HEK293 (cell line): ENCODE measurements around the gene ANO6.

Experiments used
- CTCF ChIA-PET: fragments of 350-600 bp; formaldehyde crosslinking; extraction: SDS; loops from one replicate; lab custom pipeline; 2021; ENCODE audit warnings: antibody characterized with exemption; lab: Yijun Ruan, JAX
- POLR2A ChIA-PET: fragments of 300-600 bp; formaldehyde crosslinking; extraction: SDS; loops from one replicate; lab custom pipeline; 2020; ENCODE audit warnings: antibody characterized with exemption, inconsistent platforms; lab: Yijun Ruan, JAX
- H3K27ac ChIP-seq: fragments of 200-500 bp; sonication (Bioruptor generic); 2 replicates; pipeline ENCODE4 v1.5.1; 2014; ENCODE audit warnings: low read depth, low read length, control low read depth, inconsistent platforms; ENCODE audit errors: extremely low read depth
- H3K36me3 ChIP-seq, 2 experiments: fragments of 200-500 bp in 1 of 2; sonication (Bioruptor generic) in 1 of 2; 1 replicate in 1 of 2; 2 replicates in 1 of 2; pipeline ENCODE4 v1.5.1; 2014 to 2017; ENCODE audit warnings: inconsistent platforms in 2 of 2, low read length in 2 of 2; ENCODE audit not compliant: control insufficient read depth in 2 of 2, insufficient read depth in 1 of 2
- H3K4me1 ChIP-seq: fragments of 200-500 bp; sonication (Bioruptor generic); 2 replicates; pipeline ENCODE4 v1.5.1; 2014; ENCODE audit warnings: mild to moderate bottlenecking, low read length, inconsistent platforms; ENCODE audit not compliant: control insufficient read depth, insufficient read depth
- H3K4me3 ChIP-seq: 2 replicates; pipeline ENCODE4 v1.5.1; 2011; ENCODE audit warnings: low read depth, mild to moderate bottlenecking, control low read depth, low read length, moderate library complexity
- H3K9me3 ChIP-seq: fragments of 200-500 bp; sonication (Bioruptor generic); 2 replicates; pipeline ENCODE4 v1.5.1; 2014; ENCODE audit warnings: low read depth, low read length, inconsistent platforms; ENCODE audit not compliant: control insufficient read depth, insufficient read depth
- CTCF ChIP-seq: fragments of 450-650 bp; formaldehyde crosslinking; IDR thresholded peaks from 2 replicates; pipeline ENCODE4 v1.5.1; 2016; ENCODE audit warnings: missing biosample characterization, missing genetic modification characterization
- KLF8 ChIP-seq: fragments of 450-650 bp; formaldehyde crosslinking; IDR thresholded peaks from 2 replicates; pipeline ENCODE4 v1.5.1; 2016; ENCODE audit warnings: missing biosample characterization, missing genetic modification characterization
- MYNN ChIP-seq: fragments of 450-650 bp; formaldehyde crosslinking; IDR thresholded peaks from 2 replicates; pipeline ENCODE4 v1.5.1; 2016; ENCODE audit warnings: missing biosample characterization, missing genetic modification characterization, borderline replicate concordance
- REPIN1 ChIP-seq: fragments of 450-650 bp; formaldehyde crosslinking; IDR thresholded peaks from 2 replicates; pipeline ENCODE4 v1.5.1; 2017; ENCODE audit warnings: missing biosample characterization, missing genetic modification characterization, low read depth
- YY1 ChIP-seq: fragments of 450-650 bp; formaldehyde crosslinking; IDR thresholded peaks from 2 replicates; pipeline ENCODE4 v1.5.1; 2018; ENCODE audit warnings: missing biosample characterization, missing genetic modification characterization
- ZBTB7A ChIP-seq: fragments of 450-650 bp; formaldehyde crosslinking; IDR thresholded peaks from 2 replicates; pipeline ENCODE4 v1.5.1; 2016; ENCODE audit warnings: low read depth, missing biosample characterization, missing genetic modification characterization
- ZFP37 ChIP-seq: fragments of 450-650 bp; formaldehyde crosslinking; IDR thresholded peaks from 2 replicates; pipeline ENCODE4 v1.5.1; 2016; ENCODE audit warnings: missing biosample characterization, missing genetic modification characterization
- ZNF202 ChIP-seq: fragments of 450-650 bp; formaldehyde crosslinking; IDR thresholded peaks from 2 replicates; pipeline ENCODE4 v1.5.1; 2016; ENCODE audit warnings: missing biosample characterization, missing genetic modification characterization, borderline replicate concordance
- ZNF423 ChIP-seq: fragments of 450-650 bp; formaldehyde crosslinking; IDR thresholded peaks from 2 replicates; pipeline ENCODE4 v1.5.1; 2016; ENCODE audit warnings: missing biosample characterization, missing genetic modification characterization
- ZNF433 ChIP-seq: fragments of 450-650 bp; formaldehyde crosslinking; IDR thresholded peaks from 2 replicates; pipeline ENCODE4 v1.5.1; 2016; ENCODE audit warnings: missing biosample characterization, missing genetic modification characterization, low read depth
- ZNF530 ChIP-seq: fragments of 450-650 bp; formaldehyde crosslinking; IDR thresholded peaks from 2 replicates; pipeline ENCODE4 v1.5.1; 2016; ENCODE audit warnings: low read depth, missing biosample characterization, missing genetic modification characterization
- ZNF585B ChIP-seq: fragments of 450-650 bp; formaldehyde crosslinking; IDR thresholded peaks from 2 replicates; pipeline ENCODE4 v1.5.1; 2016; ENCODE audit warnings: missing biosample characterization, missing genetic modification characterization
- ZNF830 ChIP-seq: fragments of 450-650 bp; IDR thresholded peaks from 2 replicates; pipeline ENCODE4 v1.5.0; 2018; ENCODE audit warnings: missing biosample characterization, missing genetic modification characterization, low read depth, mild to moderate bottlenecking, moderate library complexity
- ZSCAN16 ChIP-seq: fragments of 450-650 bp; formaldehyde crosslinking; IDR thresholded peaks from 2 replicates; pipeline ENCODE4 v1.5.1; 2016; ENCODE audit warnings: missing biosample characterization, missing genetic modification characterization
- TF ChIP-seq, protein P1 (sequence below): fragments of 450-650 bp; formaldehyde crosslinking; IDR thresholded peaks from 2 replicates; pipeline ENCODE4 v1.5.1; 2017; ENCODE audit warnings: missing biosample characterization, mild to moderate bottlenecking, missing genetic modification characterization, moderate library complexity
- TF ChIP-seq, protein P2 (sequence below): fragments of 450-650 bp; formaldehyde crosslinking; IDR thresholded peaks from 2 replicates; pipeline ENCODE4 v1.5.1; 2017; ENCODE audit warnings: missing biosample characterization, missing genetic modification characterization
- TF ChIP-seq, protein P3 (sequence below): fragments of 450-650 bp; formaldehyde crosslinking; conservative IDR thresholded peaks from 2 replicates; pipeline ENCODE4 v1.5.1; 2016; ENCODE audit warnings: low read depth, missing biosample characterization, missing genetic modification characterization

ANO6 gene

DNA sequence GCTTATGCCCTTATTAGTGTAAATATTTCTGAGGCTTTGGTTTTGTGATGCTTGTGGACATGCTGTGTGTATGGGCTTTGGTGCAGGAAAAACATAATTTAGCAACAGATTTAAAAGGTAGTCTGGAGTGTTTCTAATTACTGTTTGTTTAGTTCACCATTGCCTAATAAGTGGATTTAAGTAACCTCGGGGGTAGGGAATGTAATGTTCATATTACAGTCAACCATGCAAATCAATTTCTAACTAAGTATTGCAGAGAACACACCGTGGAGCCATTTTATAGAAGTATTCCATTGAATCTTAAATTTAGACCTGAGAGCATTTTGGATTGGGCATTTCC, 53.5 kb downstream of the ANO6 start:
- H3K27ac ChIP-seq = peak overlapping the region; percentile 56
- CTCF ChIA-PET = interaction anchor here (0.6 to 2.2 kb wide), 11 partner anchors 17 to 644 kb away, joined by 3 to 12 read pairs (median 4); partner anchors contain the start of gene ANO6
- no peak overlapping the region for H3K4me3 ChIP-seq
- H3K9me3 ChIP-seq = no peaks in the 10 kb centered on the region
- peaks cover 16% of the 10 kb centered on the region for H3K4me1 ChIP-seq
- H3K36me3 ChIP-seq = no peaks in the 10 kb centered on the region
- no peak for TF ChIP-seq YY1 (tag by site-specific recombination)
- TF ChIP-seq ZNF423 (tag by site-specific recombination) = no peak
- TF ChIP-seq ZSCAN16 (tag by site-specific recombination) = no peak
- no peak for TF ChIP-seq MYNN (tag by site-specific recombination)
- TF ChIP-seq ZNF830 (tag by site-specific recombination) = no peak
- TF ChIP-seq CTCF (tag by site-specific recombination) = no peak
- no peak for TF ChIP-seq ZBTB7A
- TF ChIP-seq ZNF202 (tag by site-specific recombination) = no peak
- TF ChIP-seq ZFP37 = no peak
- TF ChIP-seq KLF8 (tag by site-specific recombination) = no peak
- no peak for TF ChIP-seq ZNF433 (tag by site-specific recombination)
- TF ChIP-seq REPIN1 (tag by site-specific recombination) = no peak
- TF ChIP-seq, protein P1, sequence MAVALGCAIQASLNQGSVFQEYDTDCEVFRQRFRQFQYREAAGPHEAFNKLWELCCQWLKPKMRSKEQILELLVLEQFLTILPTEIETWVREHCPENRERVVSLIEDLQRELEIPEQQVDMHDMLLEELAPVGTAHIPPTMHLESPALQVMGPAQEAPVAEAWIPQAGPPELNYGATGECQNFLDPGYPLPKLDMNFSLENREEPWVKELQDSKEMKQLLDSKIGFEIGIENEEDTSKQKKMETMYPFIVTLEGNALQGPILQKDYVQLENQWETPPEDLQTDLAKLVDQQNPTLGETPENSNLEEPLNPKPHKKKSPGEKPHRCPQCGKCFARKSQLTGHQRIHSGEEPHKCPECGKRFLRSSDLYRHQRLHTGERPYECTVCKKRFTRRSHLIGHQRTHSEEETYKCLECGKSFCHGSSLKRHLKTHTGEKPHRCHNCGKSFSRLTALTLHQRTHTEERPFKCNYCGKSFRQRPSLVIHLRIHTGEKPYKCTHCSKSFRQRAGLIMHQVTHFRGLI (tag by site-specific recombination) = no peak
- TF ChIP-seq, protein P2, sequence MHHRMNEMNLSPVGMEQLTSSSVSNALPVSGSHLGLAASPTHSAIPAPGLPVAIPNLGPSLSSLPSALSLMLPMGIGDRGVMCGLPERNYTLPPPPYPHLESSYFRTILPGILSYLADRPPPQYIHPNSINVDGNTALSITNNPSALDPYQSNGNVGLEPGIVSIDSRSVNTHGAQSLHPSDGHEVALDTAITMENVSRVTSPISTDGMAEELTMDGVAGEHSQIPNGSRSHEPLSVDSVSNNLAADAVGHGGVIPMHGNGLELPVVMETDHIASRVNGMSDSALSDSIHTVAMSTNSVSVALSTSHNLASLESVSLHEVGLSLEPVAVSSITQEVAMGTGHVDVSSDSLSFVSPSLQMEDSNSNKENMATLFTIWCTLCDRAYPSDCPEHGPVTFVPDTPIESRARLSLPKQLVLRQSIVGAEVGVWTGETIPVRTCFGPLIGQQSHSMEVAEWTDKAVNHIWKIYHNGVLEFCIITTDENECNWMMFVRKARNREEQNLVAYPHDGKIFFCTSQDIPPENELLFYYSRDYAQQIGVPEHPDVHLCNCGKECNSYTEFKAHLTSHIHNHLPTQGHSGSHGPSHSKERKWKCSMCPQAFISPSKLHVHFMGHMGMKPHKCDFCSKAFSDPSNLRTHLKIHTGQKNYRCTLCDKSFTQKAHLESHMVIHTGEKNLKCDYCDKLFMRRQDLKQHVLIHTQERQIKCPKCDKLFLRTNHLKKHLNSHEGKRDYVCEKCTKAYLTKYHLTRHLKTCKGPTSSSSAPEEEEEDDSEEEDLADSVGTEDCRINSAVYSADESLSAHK (tag by site-specific recombination) = no peak
- no peak for TF ChIP-seq ZNF585B (tag by site-specific recombination)
- POLR2A ChIA-PET = interaction anchor here (0.5 to 1.9 kb wide), 4 partner anchors 18 to 756 kb away, joined by 3 to 16 read pairs (median 4); partner anchors contain the start of gene ANO6

GRCh38 chr12:45270951-45271350, 55.1 kb downstream of the ANO6 start:
- H3K4me3 ChIP-seq = no peak overlapping the region
- no peaks in the 10 kb centered on the region for H3K36me3 ChIP-seq
- no peak overlapping the region for H3K27ac ChIP-seq
- ChIA-PET CTCF (interaction anchor here (1.0 kb wide), 1 partner anchor 118 kb away, joined by 3 read pairs; no protein-coding TSS in a partner anchor), POLR2A (no interaction called here)
- H3K4me1 ChIP-seq = peaks cover 16% of the 10 kb centered on the region
- TF ChIP-seq, protein P3, sequence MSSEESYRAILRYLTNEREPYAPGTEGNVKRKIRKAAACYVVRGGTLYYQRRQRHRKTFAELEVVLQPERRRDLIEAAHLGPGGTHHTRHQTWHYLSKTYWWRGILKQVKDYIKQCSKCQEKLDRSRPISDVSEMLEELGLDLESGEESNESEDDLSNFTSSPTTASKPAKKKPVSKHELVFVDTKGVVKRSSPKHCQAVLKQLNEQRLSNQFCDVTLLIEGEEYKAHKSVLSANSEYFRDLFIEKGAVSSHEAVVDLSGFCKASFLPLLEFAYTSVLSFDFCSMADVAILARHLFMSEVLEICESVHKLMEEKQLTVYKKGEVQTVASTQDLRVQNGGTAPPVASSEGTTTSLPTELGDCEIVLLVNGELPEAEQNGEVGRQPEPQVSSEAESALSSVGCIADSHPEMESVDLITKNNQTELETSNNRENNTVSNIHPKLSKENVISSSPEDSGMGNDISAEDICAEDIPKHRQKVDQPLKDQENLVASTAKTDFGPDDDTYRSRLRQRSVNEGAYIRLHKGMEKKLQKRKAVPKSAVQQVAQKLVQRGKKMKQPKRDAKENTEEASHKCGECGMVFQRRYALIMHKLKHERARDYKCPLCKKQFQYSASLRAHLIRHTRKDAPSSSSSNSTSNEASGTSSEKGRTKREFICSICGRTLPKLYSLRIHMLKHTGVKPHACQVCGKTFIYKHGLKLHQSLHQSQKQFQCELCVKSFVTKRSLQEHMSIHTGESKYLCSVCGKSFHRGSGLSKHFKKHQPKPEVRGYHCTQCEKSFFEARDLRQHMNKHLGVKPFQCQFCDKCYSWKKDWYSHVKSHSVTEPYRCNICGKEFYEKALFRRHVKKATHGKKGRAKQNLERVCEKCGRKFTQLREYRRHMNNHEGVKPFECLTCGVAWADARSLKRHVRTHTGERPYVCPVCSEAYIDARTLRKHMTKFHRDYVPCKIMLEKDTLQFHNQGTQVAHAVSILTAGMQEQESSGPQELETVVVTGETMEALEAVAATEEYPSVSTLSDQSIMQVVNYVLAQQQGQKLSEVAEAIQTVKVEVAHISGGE (tag by site-specific recombination) = no peak
- TF ChIP-seq ZNF530 = no peak
- H3K9me3 ChIP-seq = no peaks in the 10 kb centered on the region
